ENCODE data around the gene SDR42E1.
"Not testable (repeated sequence)": the region's sequence is repeated elsewhere in the genome, so short reads cannot be mapped to it uniquely, and the experiment has no call there.

Gene SDR42E1

DNA sequence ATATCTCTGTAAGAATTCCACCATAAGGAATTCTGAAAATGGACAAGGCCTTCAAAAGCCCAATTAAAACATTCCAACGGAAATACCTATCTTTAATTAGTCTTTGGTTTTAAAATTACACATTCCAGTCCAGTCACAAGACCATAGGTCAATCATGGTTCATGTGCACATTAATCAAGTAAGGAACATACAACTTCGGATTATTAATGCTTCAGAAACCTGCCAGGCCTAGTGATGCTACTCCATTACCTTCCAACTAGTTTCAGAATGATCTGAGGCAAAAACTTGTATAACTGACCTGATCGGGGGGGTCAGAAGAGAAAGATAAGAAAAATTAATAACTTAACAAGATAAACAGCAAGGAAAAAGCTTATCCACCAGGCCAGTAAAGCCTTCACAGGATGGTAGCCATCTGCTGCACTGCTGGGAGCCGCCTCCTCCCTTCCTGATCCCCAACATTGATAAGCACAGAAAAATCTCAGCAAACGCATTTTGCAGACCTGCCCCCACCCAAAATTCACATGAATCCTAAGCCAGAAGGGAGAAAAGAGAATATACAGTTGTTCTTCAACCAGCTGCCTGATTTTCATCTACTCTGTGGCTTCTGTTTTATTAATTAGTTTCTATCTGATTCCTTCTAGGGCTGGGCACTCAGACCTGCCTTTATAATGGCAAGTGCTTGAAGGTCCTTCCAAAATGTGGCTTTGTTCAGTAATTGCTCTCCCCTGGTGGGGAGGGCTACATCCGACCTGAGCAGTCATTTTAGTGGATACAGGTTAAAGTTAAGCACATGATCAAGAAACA is 6.0 kb downstream of the SDR42E1 start:
- no peak for DNase-seq (ENCODE audit: low read depth in 3 of 3)

DNA sequence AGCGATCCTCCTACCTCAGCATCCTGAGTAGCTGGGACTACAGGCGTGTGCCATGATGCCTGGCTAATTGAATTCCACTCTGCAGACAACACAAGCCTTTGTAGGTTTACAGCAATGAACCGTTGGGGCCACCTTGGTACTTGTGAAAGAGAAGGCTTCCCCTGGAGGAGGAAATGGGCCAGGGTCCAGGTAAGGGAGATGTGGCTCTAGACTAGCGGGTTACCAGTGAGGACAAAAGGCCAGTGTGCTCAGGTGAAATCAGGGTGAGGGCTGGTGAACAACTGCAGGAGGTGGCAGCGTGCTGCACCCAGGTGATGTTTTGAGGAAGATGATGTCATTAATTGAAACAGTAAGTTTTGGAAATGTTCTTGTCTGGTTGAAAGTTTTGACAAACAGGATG is 6.7 kb downstream of the SDR42E1 start:
- DNase-seq (ENCODE audit: low read depth in 3 of 3), result no peak

DNA sequence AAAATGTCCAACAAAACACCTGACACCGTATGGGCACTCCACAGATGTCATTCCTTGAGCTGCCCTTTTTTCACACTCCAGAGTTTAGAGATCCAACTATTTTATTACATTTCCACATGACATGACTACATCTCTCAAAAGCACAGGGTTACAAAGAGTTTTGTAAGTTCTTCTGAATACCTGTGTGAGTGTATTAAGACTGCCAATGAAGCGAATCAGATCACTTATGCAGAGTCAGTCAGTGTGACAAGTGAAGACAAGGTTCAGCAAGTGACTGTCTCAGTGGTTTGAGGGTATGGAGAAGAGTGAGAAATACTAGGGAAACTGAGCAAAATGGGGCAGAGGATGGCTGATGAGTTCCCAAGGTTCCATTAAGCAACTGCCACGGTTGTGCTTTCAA is 8.4 kb downstream of the SDR42E1 start:
- DNase-seq (ENCODE audit: low read depth in 3 of 3), result no peak

DNA sequence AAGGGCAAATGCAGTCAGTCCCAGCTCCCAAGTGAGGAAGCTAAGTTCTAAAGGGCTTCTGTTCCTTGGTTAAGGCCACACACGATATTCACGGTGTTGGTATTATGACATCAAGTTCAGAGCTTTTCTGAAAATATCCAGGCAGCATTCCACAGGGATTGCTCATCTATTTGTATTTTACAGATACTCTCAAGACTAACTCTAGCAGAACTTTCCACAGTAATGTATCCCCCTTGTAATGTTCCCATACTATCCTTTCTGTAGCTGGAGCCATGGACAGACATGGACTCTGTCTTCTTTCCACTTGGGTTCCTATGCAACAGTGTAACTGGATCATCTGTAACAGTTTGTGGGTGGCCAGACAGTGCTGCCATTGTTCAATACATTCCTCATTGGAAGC is 13.5 kb downstream of the SDR42E1 start:
- DNase-seq (ENCODE audit: low read depth in 3 of 3), result no peak

DNA sequence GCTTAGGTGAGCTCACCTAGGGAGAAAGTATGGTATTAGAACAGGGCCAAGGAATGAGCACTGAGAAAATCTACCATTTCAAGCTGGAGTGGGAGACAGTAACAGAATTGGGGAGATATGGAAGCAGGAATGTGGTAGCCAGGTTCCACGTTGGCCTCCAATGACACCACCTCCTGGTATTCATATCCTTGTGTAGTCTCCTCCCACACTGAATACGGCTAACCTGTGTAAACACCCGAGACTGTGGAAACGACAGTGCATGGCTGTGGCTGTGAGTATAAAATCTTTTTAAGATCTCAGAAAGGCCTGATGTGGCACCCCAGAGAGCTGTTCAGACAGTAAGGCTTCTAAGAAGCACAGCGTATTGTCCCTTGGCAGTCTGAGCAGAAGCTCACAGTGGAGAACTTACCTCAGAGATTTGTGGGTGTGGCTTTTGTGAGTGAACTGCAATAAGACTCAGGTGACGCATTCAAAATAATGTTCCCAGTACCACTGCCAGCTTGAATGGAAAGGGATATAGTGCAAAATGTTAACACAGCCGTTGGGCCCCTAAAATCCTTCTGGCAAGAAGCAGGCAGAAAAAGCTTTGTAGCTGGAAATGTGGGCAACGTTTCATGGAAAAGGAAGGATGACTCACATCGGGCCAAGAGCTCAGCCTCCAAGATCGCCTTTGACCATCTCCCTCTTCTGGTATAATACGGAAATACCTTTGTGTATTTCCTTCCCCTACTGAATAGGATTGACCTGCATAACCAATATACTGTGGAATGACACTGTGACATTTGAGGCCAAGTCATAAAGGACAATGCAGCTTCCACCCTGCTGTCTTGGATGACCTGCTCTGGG is 14.4 kb downstream of the SDR42E1 start:
- DNase-seq (ENCODE audit: low read depth in 3 of 3), result no peak

DNA sequence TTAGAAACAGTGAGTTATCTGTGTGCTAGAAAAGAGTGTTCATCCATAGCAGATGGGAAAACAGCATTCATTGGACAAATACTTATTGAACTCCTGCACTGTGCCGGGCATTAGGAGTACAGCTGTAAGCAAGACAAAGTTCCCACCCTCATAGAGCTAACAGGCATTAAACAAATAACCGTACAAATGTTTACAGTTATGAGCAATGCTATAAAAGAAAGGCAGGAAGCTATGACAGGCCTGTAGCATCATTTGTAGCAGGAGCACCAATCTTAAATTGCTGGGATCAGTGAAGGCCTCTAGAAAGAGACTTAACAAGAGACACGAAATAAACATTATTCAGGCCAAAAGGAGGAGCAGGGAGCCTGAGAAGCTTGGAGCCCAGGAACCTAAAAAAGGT is 15.6 kb downstream of the SDR42E1 start:
- no peak for DNase-seq (ENCODE audit: low read depth in 3 of 3)

DNA sequence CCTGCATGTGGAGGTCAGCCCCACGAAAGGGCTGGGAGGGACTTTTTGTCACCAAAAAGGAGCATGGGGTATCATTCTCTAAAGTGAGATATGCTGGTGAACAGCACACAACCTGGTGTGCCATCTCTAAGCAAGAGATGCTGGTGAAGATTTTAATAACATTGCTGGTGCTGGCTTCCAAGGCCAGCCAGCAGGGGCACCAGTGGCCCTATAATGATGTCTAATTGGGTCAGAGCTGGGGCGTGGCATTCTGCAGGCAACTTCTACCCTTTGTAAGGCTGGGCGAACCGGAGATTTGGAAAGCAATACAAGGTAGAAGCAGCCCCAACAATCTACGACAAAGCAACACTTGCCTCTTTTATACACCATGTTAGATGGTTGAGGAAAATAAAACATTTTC is 16.8 kb downstream of the SDR42E1 start:
- DNase-seq (ENCODE audit: low read depth in 3 of 3), result no peak

DNA sequence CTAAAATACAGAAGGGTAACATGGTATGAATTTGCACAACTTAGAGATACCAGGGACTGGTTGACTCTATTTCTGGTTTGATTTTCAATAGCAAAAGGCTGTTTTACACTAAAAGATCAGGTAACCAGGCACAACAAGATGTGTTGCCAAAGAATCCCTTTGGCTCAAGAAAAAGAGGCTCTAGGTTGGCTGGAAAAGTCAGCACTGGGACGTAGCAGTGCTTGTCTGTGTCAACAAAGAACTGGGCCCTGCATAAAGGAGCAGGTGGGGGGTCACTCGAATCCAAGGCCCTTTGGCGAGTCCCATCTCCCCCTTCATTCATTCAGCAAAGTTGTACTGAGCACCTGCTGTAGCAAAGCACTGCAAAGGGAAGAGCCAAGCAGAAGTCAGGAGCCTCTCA is 18.4 kb downstream of the SDR42E1 start:
- DNase-seq (ENCODE audit: low read depth in 3 of 3), result no peak

DNA sequence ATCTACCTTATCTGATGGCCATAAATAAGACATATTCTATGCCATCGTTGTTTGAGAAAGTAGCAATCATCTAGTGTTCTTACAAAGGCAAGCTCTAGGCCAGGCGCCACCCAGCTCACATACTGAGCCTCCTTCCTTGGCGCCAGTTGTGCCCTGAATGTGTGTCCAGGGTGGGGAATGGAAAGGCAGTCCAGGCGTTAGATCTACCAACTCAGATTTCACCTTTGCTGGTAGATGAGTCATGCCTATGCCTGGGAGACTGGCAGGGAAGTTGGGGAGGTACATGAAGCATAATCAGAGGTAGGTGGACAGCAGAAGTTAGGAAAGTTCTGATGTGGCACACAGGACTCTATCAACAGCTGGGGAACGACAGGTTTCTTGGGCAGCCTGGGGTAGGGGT is 23.6 kb downstream of the SDR42E1 start:
- no peak for DNase-seq (ENCODE audit: low read depth in 3 of 3)

DNA sequence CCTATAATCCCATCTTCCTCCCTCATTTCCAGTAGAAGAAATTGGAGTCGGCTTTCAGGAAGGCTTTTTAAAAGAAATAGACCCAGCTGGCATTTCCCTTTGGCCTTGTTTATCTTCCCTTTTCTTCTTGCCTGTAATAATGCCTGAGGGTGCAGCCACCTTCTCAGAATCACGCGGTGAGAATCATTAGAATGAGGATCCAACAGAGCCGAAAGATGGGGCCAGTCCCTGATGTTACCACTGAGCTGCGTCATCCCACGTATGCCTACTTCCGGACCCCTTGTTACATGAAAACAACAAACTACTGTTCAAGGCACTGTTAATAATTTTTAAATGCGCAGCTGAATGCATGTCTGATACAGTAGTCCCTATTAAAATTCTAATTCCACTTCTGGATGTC is 24.1 kb downstream of the SDR42E1 start:
- DNase-seq (ENCODE audit: low read depth in 3 of 3), result no peak

DNA sequence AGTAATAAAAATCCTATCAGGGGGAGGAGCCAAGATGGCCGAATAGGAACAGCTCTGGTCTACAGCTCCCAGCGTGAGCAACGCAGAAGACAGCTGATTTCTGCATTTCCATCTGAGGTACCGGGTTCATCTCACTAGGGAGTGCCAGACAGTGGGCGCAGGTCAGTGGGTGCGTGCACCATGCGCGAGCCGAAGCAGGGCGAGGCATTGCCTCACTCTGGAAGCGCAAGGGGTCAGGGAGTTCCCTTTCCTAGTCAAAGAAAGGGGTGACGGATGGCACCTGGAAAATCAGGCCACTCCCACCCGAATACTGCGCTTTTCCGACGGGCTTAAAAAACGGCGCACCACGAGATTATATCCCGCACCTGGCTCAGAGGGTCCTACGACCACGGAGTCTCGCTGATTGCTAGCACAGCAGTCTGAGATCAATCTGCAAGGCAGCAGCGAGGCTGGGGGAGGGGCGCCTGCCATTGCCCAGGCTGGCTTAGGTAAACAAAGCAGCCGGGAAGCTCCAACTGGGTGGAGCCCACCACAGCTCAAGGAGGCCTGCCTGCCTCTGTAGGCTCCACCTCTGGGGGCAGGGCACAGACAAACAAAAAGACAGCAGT is 33.8 kb downstream of the SDR42E1 start:
- not testable (repeated sequence) for DNase-seq (ENCODE audit: low read depth in 3 of 3)

DNA sequence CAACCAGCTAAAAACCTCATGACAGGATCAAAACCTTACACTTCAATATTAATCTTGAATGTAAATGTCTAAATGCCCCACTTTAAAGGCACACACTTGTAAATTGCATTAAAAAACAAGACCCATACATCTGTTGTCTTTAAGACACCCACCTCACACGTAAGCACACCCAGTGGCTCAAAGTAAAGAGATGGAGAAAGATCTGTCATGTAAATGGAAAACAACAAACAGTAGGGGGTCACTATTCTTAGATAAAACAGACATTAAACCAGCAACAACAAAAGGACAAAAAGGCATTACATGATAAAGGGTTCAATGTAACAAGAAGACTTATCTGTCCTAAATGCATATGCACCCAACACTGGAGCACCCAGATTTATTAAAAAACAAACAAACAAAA is 35.6 kb downstream of the SDR42E1 start:
- no peak for DNase-seq (ENCODE audit: low read depth in 3 of 3)

DNA sequence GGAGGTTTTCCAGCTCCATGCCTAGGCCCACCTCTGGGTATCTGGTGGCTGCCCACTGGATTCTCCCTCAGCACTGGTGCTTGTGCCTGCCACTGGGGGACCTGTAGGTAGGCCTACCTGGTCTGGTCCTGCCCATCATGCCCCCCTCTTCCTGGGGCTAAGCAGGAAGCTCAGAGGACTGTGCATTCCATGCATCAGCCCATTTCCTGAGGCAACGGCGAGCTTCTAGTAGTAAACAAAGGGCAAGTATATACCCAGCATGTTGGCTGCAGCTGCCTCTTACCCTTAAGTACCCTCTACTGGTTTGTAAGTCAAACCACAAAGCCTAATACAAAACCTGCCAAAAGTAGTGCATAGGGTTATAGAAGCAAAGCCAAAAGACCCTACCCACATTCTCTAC is 37.5 kb downstream of the SDR42E1 start:
- DNase-seq (ENCODE audit: low read depth in 3 of 3), result no peak

DNA sequence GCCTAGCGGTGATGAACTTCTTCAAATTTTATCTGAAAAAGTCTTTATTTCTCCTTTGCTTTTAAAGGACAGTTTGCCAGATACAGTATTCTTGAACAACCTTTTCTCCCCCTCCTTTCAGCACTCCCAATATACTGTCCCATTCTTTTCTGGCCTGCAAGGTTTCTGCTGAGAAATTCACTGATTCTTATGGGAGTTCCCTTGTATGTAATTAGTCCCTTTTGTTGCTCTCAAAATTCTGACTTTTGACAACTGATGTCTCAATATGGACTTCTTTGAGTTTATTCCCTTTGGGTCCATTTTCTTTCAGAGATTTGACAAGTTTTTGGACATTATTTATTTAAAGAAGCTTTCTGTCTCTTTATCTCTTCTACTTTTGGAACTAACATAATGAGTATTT is 39.4 kb downstream of the SDR42E1 start:
- no peak for DNase-seq (ENCODE audit: low read depth in 3 of 3)

DNA sequence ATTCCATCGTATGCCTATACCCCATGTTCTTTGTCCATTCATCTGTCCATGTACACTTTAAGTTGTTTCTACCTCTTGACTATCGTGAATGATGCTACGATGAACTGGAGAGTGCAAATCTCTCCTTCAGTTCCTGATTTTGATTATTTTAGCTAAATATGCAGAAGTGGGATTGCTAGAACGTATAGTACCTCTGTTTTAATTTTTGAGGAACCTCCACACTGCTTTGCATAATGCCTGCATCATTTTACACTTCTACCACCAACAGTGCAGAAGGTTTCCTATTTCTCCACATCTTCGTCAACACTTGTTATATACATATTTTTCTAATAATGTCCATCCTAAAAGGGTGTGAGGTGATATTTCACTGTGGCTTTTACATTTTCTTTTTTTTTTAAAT is 43.9 kb downstream of the SDR42E1 start:
- no peak for DNase-seq (ENCODE audit: low read depth in 3 of 3)

DNA sequence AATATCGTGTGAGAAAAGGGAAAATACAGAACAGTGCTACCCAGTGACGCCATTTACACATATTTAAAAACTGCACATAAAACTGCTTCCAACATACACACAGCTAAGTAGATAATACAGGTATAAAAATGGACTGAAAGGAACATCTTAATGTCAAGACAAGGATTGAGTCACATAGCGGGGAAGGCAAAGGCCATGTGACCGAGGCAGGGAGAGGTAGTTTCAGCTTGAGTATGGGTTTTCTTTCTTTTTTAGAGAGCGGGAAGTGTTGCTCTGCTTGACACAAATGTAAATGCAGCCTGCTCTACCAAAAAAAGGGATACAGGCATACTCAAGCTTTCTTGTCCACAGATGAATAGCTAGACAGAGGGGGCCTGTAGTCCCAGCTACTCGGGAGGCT is 46.5 kb downstream of the SDR42E1 start:
- DNase-seq (ENCODE audit: low read depth in 3 of 3), result no peak

DNA sequence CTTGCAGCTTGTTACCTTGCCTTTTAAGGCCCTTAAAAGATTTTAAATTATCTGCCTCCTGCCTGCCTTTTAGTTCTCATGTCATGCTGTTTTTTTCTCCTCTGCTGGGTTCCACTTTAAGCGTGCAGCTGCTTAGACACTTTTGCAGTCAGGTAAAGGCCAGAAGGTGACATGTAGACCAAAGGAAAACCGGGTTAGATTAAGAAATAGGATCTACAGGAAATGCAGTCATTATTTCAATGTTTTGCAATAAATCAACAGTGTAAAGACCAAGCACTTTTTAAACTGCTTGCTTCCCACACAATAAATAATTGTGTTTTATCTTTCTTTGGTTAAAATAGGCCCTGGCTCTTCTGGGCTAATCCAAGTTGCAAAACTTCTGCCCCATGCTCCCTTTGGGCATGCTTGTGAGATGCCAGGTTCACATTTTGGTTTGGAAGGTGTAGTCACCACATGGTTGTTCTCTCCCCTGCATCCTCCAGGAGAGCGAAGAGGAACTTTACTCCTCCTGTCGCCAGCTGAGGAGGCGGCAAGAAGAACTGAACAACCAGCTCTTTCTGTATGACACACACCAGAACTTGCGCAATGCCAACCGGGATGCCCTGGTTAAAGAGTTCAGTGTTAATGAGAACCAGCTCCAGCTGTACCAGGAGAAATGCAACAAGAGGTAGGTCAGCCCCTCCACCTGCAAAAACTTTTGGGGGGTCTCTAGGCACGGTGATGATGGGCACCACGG is 54.9 kb downstream of the SDR42E1 start:
- no peak for DNase-seq (ENCODE audit: low read depth in 3 of 3)

DNA sequence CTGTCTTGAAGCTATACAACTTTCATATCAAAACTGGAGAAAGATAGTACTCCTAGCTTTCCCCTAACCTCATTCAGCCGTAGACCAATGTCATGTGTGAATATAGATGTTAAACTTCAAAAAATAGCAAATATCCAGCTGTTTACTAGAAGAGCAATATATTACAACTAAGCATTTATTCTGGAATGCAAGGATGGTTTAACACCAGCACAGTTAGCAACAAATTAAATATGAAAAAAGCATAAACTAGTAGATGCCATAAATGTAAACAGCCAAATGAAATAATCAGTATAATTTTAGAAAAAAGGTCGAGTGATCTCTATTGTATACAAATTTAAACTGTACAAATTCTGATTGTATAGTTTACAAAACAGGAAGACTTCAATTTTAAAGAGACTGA is 59.7 kb downstream of the SDR42E1 start:
- no peak for DNase-seq (ENCODE audit: low read depth in 3 of 3)

DNA sequence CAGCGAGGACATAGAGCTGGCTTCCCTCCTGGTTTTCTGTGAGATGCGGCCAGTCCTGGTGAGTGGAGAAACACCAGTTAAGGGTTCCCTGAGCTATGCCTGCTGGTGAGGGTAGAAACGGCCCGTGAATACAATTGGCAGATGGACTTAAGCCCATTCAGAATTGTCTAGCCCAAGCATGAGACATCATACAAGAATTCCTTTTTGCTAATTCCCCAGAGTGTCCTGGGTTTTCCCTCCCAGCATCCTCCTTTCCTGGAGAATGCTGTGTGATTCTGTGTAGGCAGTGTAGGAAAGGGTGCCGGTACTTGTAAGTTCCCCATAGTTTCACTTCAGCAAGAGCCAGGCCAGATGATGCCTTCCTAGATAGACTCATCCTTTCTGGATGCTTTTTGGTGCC is 65.1 kb downstream of the SDR42E1 start:
- no peak for DNase-seq (ENCODE audit: low read depth in 3 of 3)

DNA sequence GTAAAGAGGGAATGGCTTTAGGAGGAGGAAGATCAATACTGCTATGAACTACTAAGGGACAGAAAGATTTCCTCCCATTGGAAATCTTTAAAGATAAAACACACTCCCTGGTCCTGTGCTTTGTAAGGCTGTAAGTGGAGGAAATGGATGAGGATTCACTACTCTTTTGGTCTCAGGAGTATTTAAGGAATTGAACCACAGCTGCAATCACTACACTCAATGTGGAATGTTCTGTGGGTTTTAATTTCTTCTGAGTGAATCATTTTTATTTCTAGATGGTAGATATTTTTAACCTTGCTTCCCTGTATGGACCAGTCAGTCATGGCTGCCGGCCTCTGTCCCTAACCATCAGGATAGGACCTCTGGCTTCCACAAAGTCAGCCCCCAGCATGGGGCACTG is 65.6 kb downstream of the SDR42E1 start:
- no peak for DNase-seq (ENCODE audit: low read depth in 3 of 3)

DNA sequence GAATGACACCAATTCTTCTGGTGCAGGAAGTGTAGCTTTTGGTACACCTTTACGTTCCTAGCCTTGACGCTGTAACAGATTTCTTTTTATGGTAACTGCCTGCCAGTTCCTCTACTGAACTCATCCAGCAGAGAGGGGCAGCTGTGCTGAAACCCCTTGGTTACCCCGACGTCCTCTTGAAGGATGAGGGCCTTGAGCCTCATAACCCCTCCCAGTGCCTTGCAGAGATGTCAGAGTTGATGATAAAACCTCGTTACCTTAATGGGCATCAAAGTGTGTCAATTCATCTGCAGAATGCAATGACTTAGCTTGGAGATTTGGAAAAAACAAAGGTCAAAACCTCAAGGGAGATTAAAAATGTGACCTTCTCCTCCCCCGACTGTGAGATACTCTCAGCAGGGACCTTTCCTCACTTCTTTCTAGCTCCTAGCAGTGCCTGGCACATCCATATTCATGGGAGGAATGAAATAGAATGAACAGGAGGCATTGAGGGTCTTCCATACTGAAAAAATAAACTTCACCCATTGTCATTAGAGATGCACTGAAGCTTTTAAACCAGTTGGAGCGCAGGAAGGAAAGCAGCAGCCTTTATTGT is 69.2 kb downstream of the SDR42E1 start:
- DNase-seq (ENCODE audit: low read depth in 3 of 3), result no peak

Measured in stimulated activated CD4-positive, alpha-beta T cell treated with anti-CD3 and anti-CD28 coated beads, TNF-alpha, amount 100 ng/mL, for 48 hours (primary cell).